Large intestine (tissue), 3 donors: Measurements from ENCODE around the gene ZNF83. TPM values are rescaled to one million over a fixed set of nuclear protein-coding genes. Genes with fewer than 3 reads are reported as not detected.
"Not testable (repeated sequence)": the region's sequence is repeated elsewhere in the genome, so short reads cannot be mapped to it uniquely, and the experiment has no call there.

Source experiments
- DNase-seq, 2 donors: peaks; one replicate each; pipeline versions ENCODE4 v3.0.0 to v3.0.0-alpha.2; 2013
- H3K27ac ChIP-seq: one replicate; pipeline ENCODE4 v1.5.1; 2013; ENCODE audit warnings: low read length
- H3K27me3 ChIP-seq: 2 replicates; pipeline ENCODE4 v1.6.1; 2013; ENCODE audit warnings: low read length; ENCODE audit not compliant: control insufficient read depth, insufficient read depth
- H3K36me3 ChIP-seq: 2 replicates; pipeline ENCODE4 v1.6.1; 2013; ENCODE audit warnings: low read length; ENCODE audit not compliant: control insufficient read depth, insufficient read depth
- H3K4me1 ChIP-seq: one replicate; pipeline ENCODE4 v1.6.1; 2013; ENCODE audit warnings: low read length; ENCODE audit not compliant: control insufficient read depth, insufficient read depth
- H3K4me3 ChIP-seq: one replicate; pipeline ENCODE4 v1.5.1; 2013; ENCODE audit warnings: low read length
- H3K9me3 ChIP-seq: one replicate; pipeline ENCODE4 v1.6.1; 2013; ENCODE audit warnings: mild to moderate bottlenecking, low read depth, low read length, moderate library complexity; ENCODE audit not compliant: control insufficient read depth
- WGBS: methylation state at CpG from one replicate; pipeline ENCODE4 v1.1.5; 2013; ENCODE audit warnings: low lambda C conversion rate; ENCODE audit not compliant: insufficient coverage; 5-methylcytosine and 5-hydroxymethylcytosine counted together
- polyA plus RNA-seq: library from polyadenylated mRNA; unstranded; fragments of 120-200 nt; gene quantifications from one replicate; pipeline ENCODE4 v1.2.1, GENCODE V29; 2013

The ZNF83 gene
- polyA plus RNA-seq, 1 donor: 90.2 TPM

- no peak overlapping the region for H3K27ac ChIP-seq
- peaks cover 16% of the 10 kb centered on the region for H3K9me3 ChIP-seq
- H3K4me1 ChIP-seq: no peaks in the 10 kb centered on the region
- no peak for DNase-seq
- no peak overlapping the region for H3K4me3 ChIP-seq
- peaks cover 46% of the 10 kb centered on the region for H3K36me3 ChIP-seq
- 80% methylated on average over 1 of the region's 6 CpGs for WGBS
- H3K27me3 ChIP-seq: no peaks in the 10 kb centered on the region
These were observed 52.6 kb downstream of the ZNF83 start for GRCh38 chr19:52585604-52586003.

GRCh38 chr19:52584736-52585440 lies 53.3 kb downstream of the ZNF83 start:
- no peak overlapping the region for H3K27ac ChIP-seq
- no peaks in the 10 kb centered on the region for H3K4me1 ChIP-seq
- peak in 1 of 2 donors; percentile 53 for DNase-seq
- peaks cover 17% of the 10 kb centered on the region for H3K9me3 ChIP-seq
- H3K27me3 ChIP-seq: no peaks in the 10 kb centered on the region
- peak overlapping the region; percentile 20 for H3K4me3 ChIP-seq
- no CpG with 5 or more reads among the region's 39 CpGs for WGBS
- H3K36me3 ChIP-seq: peaks cover 46% of the 10 kb centered on the region

GRCh38 chr19:52570000-52570861 lies 67.9 kb downstream of the ZNF83 start, which contains the start of gene ZNF701:
TSS of gene ZNF701 (plus strand) at chr19:52570287. CDS start at chr19:52574148, 3,861 bp downstream.
- peak; percentile 94 to 96 for DNase-seq
- WGBS: 0% methylated on average over 5 of the region's 57 CpGs
- H3K27me3 ChIP-seq: no peaks in the 10 kb centered on the region
- peaks cover 29% of the 10 kb centered on the region for H3K9me3 ChIP-seq
- peak within 1 kb of the TSS; percentile 89 for H3K27ac ChIP-seq
- peak within 1 kb of the TSS; percentile 71 for H3K4me3 ChIP-seq
- peaks cover 2% of the 10 kb centered on the region for H3K4me1 ChIP-seq
- peaks cover 22% of the 10 kb centered on the region for H3K36me3 ChIP-seq

GRCh38 chr19:52569638-52569999 lies 68.5 kb downstream of the ZNF83 start:
- peaks cover 18% of the 10 kb centered on the region for H3K36me3 ChIP-seq
- peaks cover 35% of the 10 kb centered on the region for H3K9me3 ChIP-seq
- peak in 1 of 2 donors; percentile 36 for DNase-seq
- WGBS: no CpG with 5 or more reads among the region's 13 CpGs
- H3K27me3 ChIP-seq, H3K4me1 ChIP-seq: not testable (repeated sequence)
- H3K27ac ChIP-seq: peak overlapping the region; percentile 89
- peak overlapping the region; percentile 71 for H3K4me3 ChIP-seq

- peaks cover 14% of the 10 kb centered on the region for H3K36me3 ChIP-seq
- no peaks in the 10 kb centered on the region for H3K27me3 ChIP-seq
- H3K27ac ChIP-seq: no peak overlapping the region
- DNase-seq: no peak
- H3K4me1 ChIP-seq: peaks cover 2% of the 10 kb centered on the region
- no peak overlapping the region for H3K4me3 ChIP-seq
- peaks cover 42% of the 10 kb centered on the region for H3K9me3 ChIP-seq
- WGBS: no CpG with 5 or more reads among the region's 14 CpGs
These were observed 70.2 kb downstream of the ZNF83 start for GRCh38 chr19:52567921-52568320.

- Histone ChIP-seq H3K36me3 (peaks cover 15% of the 10 kb centered on the region), H3K27me3 (no peaks in the 10 kb centered on the region), H3K9me3 (peaks cover 47% of the 10 kb centered on the region), H3K27ac (no peak overlapping the region), H3K4me1 (peaks cover 2% of the 10 kb centered on the region), H3K4me3 (no peak overlapping the region)
- peak in 1 of 2 donors; percentile 31 for DNase-seq
- whole genome bisulfite sequencing: no CpG with 5 or more reads among the region's 2 CpGs
These were observed 71.6 kb downstream of the ZNF83 start for GRCh38 chr19:52566588-52566987.

GRCh38 chr19:52566121-52566520 lies 72.0 kb downstream of the ZNF83 start:
- H3K36me3 ChIP-seq: peaks cover 20% of the 10 kb centered on the region
- no peak overlapping the region for H3K4me3 ChIP-seq
- no peak overlapping the region for H3K27ac ChIP-seq
- H3K9me3 ChIP-seq: peaks cover 48% of the 10 kb centered on the region
- peaks cover 2% of the 10 kb centered on the region for H3K4me1 ChIP-seq
- DNase-seq: no peak
- no peaks in the 10 kb centered on the region for H3K27me3 ChIP-seq
- no CpG with 5 or more reads among the region's 6 CpGs for WGBS

Other genes starting within 250 kb of the ZNF83 start
- 36.5 TPM for gene ZNF528, start 240.5 kb downstream of the ZNF83 start, polyA plus RNA-seq
- gene ZNF534, start 209.2 kb downstream of the ZNF83 start, polyA plus RNA-seq: 0.40 TPM
- 2.6 TPM for gene ZNF578, start 184.8 kb downstream of the ZNF83 start, polyA plus RNA-seq
- 14.8 TPM for gene ZNF808, start 110.7 kb downstream of the ZNF83 start, polyA plus RNA-seq
- gene ZNF701, start 68.1 kb downstream of the ZNF83 start, polyA plus RNA-seq: 16.7 TPM
- 13.4 TPM for gene ZNF611, start 96.7 kb upstream of the ZNF83 start, polyA plus RNA-seq
- gene ZNF600, start 148.4 kb upstream of the ZNF83 start, polyA plus RNA-seq: 15.9 TPM
- gene ZNF28, start 183.3 kb upstream of the ZNF83 start, polyA plus RNA-seq: 20.6 TPM
- gene ZNF468, start 219.3 kb upstream of the ZNF83 start, polyA plus RNA-seq: 37.2 TPM